Body of pancreas (tissue), 4 donors: ENCODE measurements around the gene AKAP13.

ENCODE experiments used
- POLR2A ChIP-seq, 3 donors: fragments of 450-650 bp; IDR thresholded peaks; one replicate each; pipeline ENCODE4 v1.6.1; 2016; ENCODE audit warnings: antibody characterized with exemption in 3 of 3, mild to moderate bottlenecking in 2 of 3
- TF ChIP-seq, protein P1 (sequence below), 7 experiments: fragments of 450-650 bp in 4 of 7; fragments of 200-600 bp in 3 of 7; sonication (generic) in 3 of 7; IDR thresholded peaks; one replicate each; pipeline ENCODE4 v1.5.1; 2016 to 2019; ENCODE audit warnings: antibody characterized with exemption in 7 of 7

DNA sequence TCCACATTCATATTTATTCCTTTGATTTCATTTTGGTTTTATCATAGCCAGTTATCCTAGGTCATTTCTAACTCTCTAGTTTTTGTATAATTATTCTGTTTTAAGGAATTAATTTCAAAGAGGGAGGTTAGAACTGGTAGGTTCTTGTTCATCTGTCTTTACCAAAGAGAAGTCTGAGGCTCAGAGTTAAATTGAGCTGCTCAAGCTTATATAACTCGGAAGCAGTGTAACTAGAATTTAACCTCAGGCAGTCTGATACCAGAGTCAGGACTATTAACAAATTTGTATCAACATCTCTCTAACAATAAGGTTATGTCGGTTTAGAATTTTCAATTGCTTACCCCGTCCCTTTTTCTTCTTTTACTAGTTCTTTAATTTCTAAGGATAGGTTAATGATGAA is 84.1 kb downstream of the AKAP13 start:
- TF ChIP-seq, protein P1, sequence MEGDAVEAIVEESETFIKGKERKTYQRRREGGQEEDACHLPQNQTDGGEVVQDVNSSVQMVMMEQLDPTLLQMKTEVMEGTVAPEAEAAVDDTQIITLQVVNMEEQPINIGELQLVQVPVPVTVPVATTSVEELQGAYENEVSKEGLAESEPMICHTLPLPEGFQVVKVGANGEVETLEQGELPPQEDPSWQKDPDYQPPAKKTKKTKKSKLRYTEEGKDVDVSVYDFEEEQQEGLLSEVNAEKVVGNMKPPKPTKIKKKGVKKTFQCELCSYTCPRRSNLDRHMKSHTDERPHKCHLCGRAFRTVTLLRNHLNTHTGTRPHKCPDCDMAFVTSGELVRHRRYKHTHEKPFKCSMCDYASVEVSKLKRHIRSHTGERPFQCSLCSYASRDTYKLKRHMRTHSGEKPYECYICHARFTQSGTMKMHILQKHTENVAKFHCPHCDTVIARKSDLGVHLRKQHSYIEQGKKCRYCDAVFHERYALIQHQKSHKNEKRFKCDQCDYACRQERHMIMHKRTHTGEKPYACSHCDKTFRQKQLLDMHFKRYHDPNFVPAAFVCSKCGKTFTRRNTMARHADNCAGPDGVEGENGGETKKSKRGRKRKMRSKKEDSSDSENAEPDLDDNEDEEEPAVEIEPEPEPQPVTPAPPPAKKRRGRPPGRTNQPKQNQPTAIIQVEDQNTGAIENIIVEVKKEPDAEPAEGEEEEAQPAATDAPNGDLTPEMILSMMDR (IDR thresholded peaks at IDR 0.05): no peak
- no peak for TF ChIP-seq POLR2A (IDR thresholded peaks at IDR 0.05)
